Activated naive CD4-positive, alpha-beta T cell treated with anti-CD3 and anti-CD28 coated beads, Interleukin-2, amount 50 U/mL, for 24 hours (primary cell): ENCODE measurements around the gene TACC2.
"Not testable (repeated sequence)": the region's sequence is repeated elsewhere in the genome, so short reads cannot be mapped to it uniquely, and the experiment has no call there.

Source experiments
- H3K27ac Mint-ChIP-seq: one replicate; pipeline ENCODE4 v1.8.0; 2021; ENCODE audit warnings: mild to moderate bottlenecking, mixed read lengths
- H3K27me3 Mint-ChIP-seq: one replicate; pipeline ENCODE4 v1.8.0; 2021; ENCODE audit warnings: mixed read lengths
- H3K36me3 Mint-ChIP-seq: one replicate; pipeline ENCODE4 v1.8.0; 2021; ENCODE audit warnings: mixed read lengths
- H3K4me1 Mint-ChIP-seq: one replicate; pipeline ENCODE4 v1.8.0; 2021; ENCODE audit warnings: mixed read lengths
- H3K4me3 Mint-ChIP-seq: one replicate; pipeline ENCODE4 v1.8.0; 2021; ENCODE audit warnings: mild to moderate bottlenecking, mixed read lengths
- H3K9me3 Mint-ChIP-seq: one replicate; pipeline ENCODE4 v1.8.0; 2021; ENCODE audit warnings: mixed read lengths

TACC2 gene

DNA sequence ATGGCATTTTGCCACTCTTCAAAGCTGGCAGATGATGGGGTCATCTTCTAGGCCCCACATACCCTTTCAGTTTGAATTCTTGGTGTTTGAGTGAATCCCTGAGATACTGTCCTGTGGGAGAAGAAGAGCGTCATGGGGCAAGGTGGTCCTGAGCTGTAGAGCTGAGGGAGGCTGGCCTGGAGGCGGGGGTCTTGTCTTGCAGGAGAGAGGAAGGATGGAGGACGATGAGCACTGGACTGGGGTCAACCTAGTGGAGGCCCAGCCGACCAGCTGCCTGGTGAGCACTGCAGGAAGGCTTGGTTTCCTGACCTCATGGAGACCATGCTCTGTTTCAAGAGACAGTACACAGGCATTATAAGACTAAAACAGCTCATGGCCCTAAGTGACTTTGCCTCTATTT, 114.6 kb downstream of the TACC2 start:
- Mint-ChIP-seq H3K9me3 (no peaks in the 10 kb centered on the region), H3K27ac (no peak overlapping the region)

DNA sequence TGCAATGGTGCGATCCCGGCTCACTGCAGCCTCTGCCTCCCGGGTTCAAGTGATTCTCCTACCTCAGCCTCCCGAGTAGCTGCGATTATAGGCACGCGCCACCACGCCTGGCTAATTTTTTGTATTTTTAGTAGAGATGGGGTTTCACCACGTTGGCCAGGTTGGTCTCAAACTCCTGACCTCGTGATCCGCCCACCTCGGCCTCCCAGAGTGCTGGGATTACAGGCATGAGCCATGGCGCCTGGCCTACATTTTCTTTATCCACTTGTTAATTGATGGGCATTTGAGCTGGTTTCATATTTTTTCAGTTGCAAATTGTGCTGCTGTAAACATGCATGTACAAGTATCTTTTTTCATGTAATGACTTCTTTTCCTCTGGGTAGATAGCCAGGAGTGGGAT, 119.8 kb downstream of the TACC2 start:
- H3K4me1 Mint-ChIP-seq, H3K27ac Mint-ChIP-seq, H3K4me3 Mint-ChIP-seq, H3K9me3 Mint-ChIP-seq, H3K36me3 Mint-ChIP-seq: not testable (repeated sequence)
- H3K27me3 Mint-ChIP-seq, result peaks cover 11% of the 10 kb centered on the region

More for the DNA sequence above, 114.6 kb downstream of the TACC2 start:
- Mint-ChIP-seq H3K4me1 (no peaks in the 10 kb centered on the region), H3K27me3 (no peaks in the 10 kb centered on the region), H3K4me3 (no peak overlapping the region), H3K36me3 (no peaks in the 10 kb centered on the region)

DNA sequence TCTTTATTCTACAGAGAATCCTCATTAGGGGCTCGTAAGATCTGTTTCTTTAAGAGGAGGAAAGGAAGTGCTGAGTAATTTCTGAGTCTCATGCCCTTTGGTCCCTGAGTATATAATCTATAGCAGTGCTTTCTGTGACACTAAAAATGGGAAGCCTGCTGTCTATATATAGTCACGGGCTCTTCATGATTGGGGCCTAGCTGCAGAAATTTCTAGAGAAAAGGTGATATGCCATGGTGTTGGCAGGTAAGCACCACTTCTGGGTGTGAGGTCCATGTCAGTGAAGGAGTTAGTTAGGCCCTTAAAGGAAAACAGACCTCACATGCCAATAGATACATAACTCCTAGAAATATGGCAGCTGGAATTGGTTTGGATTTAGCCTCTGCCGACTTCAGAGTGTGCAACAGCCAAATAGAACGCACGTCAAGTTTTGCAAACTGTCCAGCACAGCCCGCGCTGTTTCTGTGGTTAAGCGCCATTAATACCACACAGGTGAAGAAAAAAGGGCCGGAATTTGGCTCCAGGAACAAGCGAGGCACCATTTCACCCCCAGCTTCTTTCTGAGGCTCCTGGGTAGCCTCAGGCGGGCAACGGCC, 123.2 kb downstream of the TACC2 start:
- no peak overlapping the region for H3K27ac Mint-ChIP-seq

DNA sequence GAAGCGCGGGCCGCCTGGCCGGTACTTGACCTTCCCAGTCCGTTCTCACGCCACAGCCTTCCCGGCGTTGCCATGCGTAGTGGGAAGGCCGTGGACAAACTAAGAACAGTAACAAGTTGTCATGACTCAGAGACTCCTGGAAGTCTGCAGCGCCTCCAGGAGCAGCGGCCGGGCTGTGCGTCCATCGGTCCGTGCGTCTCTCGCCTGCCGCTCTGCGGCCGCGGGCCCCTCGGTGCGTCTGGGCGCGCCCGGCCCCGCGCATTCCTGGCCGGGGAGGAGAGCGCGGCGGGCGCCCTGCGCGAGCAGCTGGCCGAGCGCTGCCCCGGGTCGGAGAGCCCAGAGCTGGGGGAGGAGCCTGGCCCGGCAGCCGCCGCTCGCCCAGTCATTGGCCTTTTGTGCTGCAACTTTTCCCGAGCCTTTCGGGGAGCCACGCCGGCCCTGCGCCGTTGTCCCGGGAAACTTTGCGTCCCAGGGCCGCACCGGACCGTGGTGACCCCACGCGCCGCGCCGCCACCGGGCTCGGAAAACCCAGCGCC, 123.7 kb downstream of the TACC2 start:
- H3K27me3 Mint-ChIP-seq, result peaks cover 27% of the 10 kb centered on the region
- no peaks in the 10 kb centered on the region for H3K9me3 Mint-ChIP-seq
- H3K4me1 Mint-ChIP-seq, result no peaks in the 10 kb centered on the region
- H3K36me3 Mint-ChIP-seq, result no peaks in the 10 kb centered on the region
- no peak overlapping the region for H3K4me3 Mint-ChIP-seq
- no peak overlapping the region for H3K27ac Mint-ChIP-seq

More for the DNA sequence above, 123.2 kb downstream of the TACC2 start:
- H3K9me3 Mint-ChIP-seq, result no peaks in the 10 kb centered on the region
- no peaks in the 10 kb centered on the region for H3K36me3 Mint-ChIP-seq
- no peak overlapping the region for H3K4me3 Mint-ChIP-seq
- no peaks in the 10 kb centered on the region for H3K4me1 Mint-ChIP-seq
- H3K27me3 Mint-ChIP-seq, result peaks cover 25% of the 10 kb centered on the region

DNA sequence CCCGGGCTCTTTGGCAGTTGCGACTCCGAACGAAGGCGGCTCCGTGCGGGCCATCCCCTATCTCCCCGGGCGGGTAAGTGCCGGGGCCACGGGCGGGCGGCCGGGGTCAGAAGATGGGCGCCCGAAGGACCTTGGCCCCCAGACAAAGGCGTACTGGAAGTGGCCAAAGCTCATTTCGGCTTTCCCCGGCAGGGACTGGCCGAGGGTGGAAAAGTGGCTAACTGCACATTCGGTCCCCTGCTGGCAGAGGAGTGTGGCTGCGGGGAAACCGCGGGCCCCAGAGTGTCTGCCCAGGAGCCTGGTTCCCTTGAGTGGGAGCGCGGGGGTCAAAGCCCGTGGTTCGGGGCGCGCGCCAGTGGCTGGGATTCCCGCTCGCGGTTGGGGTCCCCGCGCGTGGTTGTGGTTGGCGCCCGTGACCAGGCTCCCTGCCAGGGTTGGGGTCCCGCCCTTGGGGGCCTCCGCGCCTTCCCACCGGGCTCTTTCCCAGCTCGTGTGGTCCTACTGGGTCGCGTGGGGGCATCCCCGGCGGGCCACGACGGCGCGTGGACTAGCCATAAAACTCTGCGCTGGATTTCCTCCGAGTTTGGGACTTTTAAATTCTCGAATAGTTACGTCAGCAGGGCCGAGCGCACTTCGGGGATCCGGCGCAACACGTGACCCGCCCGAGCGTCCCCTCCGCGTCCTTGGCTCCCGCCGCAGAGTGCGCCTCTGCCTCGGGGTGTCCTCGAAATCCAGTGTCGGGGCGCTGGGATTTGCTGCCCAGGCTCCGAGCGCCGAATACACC, 124.4 kb downstream of the TACC2 start:
- H3K4me3 Mint-ChIP-seq, result no peak overlapping the region
- peaks cover 28% of the 10 kb centered on the region for H3K27me3 Mint-ChIP-seq
- H3K36me3 Mint-ChIP-seq, result no peaks in the 10 kb centered on the region
- no peak overlapping the region for H3K27ac Mint-ChIP-seq
- H3K4me1 Mint-ChIP-seq, result no peaks in the 10 kb centered on the region
- H3K9me3 Mint-ChIP-seq, result no peaks in the 10 kb centered on the region

DNA sequence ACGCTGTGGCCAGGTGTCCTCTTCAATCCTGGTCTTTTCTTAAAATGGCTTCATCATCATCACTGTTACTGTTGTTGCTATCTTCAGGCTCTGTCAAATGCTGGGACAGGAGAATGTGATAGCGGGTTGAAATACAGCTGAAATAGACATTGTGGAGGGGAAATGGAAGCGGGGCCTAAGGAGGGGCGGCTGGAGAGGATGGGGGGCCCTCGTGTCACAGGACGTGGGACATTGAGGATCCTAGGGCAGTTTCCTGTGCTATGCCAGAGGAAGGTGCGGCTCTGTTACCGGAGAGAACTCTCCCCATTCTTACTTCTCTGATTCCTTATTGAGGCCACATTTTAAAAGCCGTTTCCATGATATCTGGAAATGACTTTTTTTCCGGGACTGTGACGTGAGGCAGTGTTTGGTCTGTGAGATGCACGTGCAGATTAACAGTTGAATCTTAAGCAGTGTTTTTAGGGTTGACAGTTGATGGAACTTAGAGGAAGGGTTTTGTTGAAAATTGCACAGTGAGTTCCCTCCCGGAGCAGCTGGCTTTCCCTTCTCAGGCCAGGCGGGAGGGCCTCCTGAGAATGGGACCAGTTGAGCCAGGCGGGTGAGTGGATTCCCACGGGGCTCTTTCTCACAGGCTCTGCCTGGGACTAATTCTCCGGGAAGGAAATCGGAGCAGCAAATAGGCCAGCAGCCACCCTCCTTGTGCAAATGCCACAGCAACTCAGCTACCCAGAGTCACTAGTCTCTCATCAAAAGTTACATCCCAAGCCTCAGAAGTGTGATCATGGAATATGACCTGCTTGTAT, 125.2 kb downstream of the TACC2 start:
- peaks cover 28% of the 10 kb centered on the region for H3K27me3 Mint-ChIP-seq

DNA sequence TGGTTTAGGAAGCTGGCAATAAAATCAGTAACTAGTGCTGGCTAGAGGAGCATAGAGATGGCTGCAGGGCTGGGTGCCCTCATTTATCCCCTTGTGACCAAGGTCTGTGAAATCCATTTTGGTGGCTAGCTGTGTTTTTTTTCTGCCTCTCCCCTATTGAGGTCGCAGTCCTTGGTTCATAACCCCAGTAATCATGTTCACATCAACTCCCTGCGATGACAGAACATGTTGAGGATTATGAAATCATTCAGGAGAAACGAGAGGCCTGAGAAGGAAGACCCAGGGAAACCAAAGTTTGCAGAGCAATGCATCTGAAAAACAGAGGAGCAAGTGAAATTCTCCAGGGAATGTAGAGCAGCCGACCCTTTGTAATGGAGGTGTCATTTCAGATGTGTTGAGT, 126.9 kb downstream of the TACC2 start:
- Mint-ChIP-seq H3K27me3 (peaks cover 27% of the 10 kb centered on the region), H3K9me3 (no peaks in the 10 kb centered on the region), H3K36me3 (no peaks in the 10 kb centered on the region), H3K4me1 (no peaks in the 10 kb centered on the region), H3K4me3 (no peak overlapping the region), H3K27ac (no peak overlapping the region)

More for the DNA sequence above, 125.2 kb downstream of the TACC2 start:
- no peak overlapping the region for H3K4me3 Mint-ChIP-seq
- H3K4me1 Mint-ChIP-seq, result no peaks in the 10 kb centered on the region
- no peaks in the 10 kb centered on the region for H3K9me3 Mint-ChIP-seq
- H3K36me3 Mint-ChIP-seq, result no peaks in the 10 kb centered on the region
- H3K27ac Mint-ChIP-seq, result no peak overlapping the region

DNA sequence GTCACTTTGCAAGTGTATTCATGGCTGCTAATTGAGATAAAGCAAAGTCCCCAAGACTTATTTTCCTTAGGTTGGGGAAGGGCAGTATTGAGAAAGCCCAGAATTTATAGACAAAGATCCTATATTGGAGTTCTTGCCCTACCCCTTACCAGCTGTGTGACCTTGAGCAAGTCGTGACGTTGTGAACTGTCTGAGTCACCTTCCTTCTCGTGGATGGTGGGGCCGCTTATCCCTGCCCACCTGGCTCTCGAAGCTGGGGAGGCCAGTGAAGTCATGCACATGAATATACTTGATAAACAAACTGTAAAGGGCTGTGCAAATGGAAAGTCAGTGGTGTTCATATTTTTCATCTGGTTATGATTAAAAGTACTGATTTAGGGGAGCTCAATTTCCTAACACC, 127.4 kb downstream of the TACC2 start:
- no peak overlapping the region for H3K27ac Mint-ChIP-seq
- H3K27me3 Mint-ChIP-seq, result peaks cover 25% of the 10 kb centered on the region

DNA sequence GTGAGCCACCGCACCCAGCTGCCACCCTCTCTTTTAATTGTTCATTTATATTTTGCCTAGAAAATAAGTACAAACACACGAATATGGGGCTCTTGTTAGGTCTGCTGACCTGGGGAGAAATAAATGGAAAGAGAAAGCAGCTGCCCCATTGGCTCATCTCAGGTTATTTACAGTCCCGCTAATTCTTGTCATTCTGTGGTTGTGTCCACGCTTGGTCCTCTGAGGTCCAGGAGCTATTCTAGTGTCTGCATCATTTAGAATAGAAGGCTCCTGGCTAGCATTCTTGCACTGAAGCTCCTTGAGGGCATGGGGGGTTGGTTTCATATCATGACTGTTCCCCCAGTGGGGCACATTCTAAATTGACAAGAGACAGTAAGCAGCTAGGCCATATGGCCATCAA, 128.5 kb downstream of the TACC2 start:
- H3K4me3 Mint-ChIP-seq, result no peak overlapping the region
- H3K36me3 Mint-ChIP-seq, result no peaks in the 10 kb centered on the region
- no peaks in the 10 kb centered on the region for H3K4me1 Mint-ChIP-seq
- H3K9me3 Mint-ChIP-seq, result no peaks in the 10 kb centered on the region
- no peak overlapping the region for H3K27ac Mint-ChIP-seq
- H3K27me3 Mint-ChIP-seq, result peaks cover 17% of the 10 kb centered on the region

More for the DNA sequence above, 127.4 kb downstream of the TACC2 start:
- H3K36me3 Mint-ChIP-seq, result no peaks in the 10 kb centered on the region
- H3K4me3 Mint-ChIP-seq, result no peak overlapping the region
- no peaks in the 10 kb centered on the region for H3K4me1 Mint-ChIP-seq
- H3K9me3 Mint-ChIP-seq, result no peaks in the 10 kb centered on the region

DNA sequence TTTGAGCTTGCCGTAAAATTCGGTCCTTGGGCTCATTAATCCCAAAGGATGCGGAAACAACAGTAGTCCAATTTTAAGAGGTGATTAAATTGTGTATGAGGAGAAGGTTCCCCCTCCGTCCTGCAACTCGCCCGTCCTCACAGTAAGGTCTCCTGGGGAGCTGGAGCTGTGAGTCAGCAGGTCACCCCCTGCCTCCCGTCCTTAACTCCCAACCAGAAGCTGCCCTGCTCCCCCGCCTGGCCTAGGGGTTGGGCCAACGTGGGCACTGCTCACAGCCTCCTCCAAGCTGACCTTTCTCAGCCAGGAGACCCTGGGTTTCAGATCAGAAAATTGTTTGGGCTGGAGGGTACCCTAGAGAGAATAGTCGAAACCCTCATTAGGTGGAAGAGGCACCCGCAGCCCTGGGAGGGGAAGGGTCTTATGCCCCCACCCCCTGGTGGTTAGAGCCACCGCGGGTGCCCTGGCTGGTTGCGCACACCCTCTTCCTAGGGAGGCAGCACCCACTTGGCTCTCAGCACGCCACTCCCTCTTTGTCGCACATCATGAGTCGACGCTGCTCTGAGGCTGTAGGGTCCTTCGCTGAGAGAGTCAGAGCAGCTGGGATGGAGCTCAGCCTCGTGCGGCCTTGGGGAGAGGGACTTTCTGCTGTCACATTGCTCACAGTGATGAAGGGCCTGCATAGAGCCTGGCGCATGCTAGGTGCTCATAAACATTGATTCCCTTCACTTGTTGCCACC, 131.2 kb downstream of the TACC2 start:
- H3K36me3 Mint-ChIP-seq, result no peaks in the 10 kb centered on the region
- H3K4me1 Mint-ChIP-seq, result no peaks in the 10 kb centered on the region
- H3K9me3 Mint-ChIP-seq, result no peaks in the 10 kb centered on the region
- peaks cover 7% of the 10 kb centered on the region for H3K27me3 Mint-ChIP-seq
- no peak overlapping the region for H3K4me3 Mint-ChIP-seq
- no peak overlapping the region for H3K27ac Mint-ChIP-seq

DNA sequence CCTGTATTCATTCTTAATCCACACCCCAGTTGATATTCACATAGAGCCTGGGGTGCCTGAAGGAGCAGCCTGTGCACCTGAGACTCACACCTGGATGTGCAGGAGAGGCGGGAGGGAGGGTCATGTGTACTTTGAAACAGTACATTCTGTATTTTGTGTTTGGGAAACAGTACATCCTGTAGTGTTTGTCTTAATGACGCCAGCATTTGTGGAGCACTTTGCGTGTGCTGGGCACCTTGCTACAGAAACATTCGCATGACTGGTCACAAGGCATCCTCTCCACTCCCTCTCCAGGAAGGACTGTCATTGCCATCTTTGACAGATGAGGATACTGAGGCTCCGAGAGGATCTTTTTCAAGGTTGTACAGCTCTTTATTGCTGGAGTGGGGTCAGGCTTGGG, 132.1 kb downstream of the TACC2 start:
- Mint-ChIP-seq H3K27me3 (peaks cover 3% of the 10 kb centered on the region), H3K4me3 (no peak overlapping the region), H3K27ac (no peak overlapping the region), H3K4me1 (no peaks in the 10 kb centered on the region), H3K9me3 (no peaks in the 10 kb centered on the region), H3K36me3 (no peaks in the 10 kb centered on the region)

DNA sequence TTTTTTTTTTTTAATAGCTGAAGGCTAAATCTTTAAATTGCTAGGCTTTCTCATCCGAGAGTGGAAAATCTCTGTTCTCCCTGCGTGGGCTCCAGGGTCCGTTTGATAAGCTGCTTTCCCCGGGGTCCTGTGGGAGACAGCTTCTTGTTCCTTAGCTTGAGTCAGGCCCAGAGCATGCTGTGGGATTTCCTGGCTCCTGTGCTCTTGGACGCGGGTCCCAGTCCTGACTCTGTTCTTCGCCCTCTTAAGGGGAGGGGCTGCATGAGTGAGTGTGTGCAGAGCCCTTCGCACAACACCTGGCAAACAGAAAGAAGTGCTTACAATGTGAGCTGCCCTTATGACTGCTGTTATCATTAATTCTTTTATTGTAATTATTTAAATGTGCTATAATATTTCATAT, 133.5 kb downstream of the TACC2 start:
- Mint-ChIP-seq H3K9me3 (no peaks in the 10 kb centered on the region), H3K36me3 (no peaks in the 10 kb centered on the region), H3K4me1 (no peaks in the 10 kb centered on the region), H3K27me3 (peaks cover 2% of the 10 kb centered on the region), H3K27ac (no peak overlapping the region), H3K4me3 (no peak overlapping the region)

DNA sequence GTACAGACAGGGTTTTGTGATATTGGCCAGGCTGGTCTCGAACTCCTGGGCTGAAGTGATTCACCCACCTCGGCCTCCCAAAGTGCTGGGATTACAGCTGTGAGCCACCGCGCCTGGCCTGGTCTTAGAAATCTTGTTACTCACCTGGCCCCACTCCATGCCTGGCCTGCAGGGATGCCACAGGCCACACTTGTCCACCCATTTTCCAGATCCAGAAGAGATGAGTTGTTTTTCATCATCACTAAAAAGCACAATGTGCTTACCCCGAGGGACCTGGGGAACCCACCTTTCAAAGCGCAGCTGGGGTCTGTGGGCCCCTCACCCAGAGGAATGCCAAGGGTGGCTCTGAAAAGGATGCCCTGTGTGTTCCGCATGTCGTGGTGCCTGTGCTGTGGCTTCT, 134.2 kb downstream of the TACC2 start:
- Mint-ChIP-seq H3K4me1 (no peaks in the 10 kb centered on the region), H3K4me3 (no peak overlapping the region), H3K27me3 (no peaks in the 10 kb centered on the region), H3K27ac (no peak overlapping the region), H3K36me3 (no peaks in the 10 kb centered on the region), H3K9me3 (no peaks in the 10 kb centered on the region)

DNA sequence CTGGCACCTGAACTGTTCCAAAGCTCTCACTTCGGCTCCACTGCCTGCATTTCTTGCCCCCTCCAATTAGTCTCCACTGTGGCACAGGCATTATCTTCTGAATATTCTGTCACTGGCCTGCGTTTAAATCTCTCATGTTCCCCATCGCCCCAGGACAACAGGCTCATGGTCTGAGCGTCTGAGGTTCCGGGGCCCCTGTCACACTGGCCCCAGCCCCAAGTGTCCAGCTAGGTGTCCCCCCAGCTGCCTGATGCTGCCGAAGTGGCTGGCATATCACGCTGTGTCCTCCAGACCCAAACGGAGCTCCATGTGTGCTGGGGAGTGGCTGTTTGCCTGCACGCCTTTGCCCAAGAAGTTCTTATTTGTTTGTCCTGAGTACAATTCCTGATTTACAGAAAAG, 135.4 kb downstream of the TACC2 start:
- no peak overlapping the region for H3K27ac Mint-ChIP-seq
- H3K9me3 Mint-ChIP-seq, result no peaks in the 10 kb centered on the region
- no peaks in the 10 kb centered on the region for H3K4me1 Mint-ChIP-seq
- no peaks in the 10 kb centered on the region for H3K36me3 Mint-ChIP-seq
- no peak overlapping the region for H3K4me3 Mint-ChIP-seq
- H3K27me3 Mint-ChIP-seq, result no peaks in the 10 kb centered on the region

DNA sequence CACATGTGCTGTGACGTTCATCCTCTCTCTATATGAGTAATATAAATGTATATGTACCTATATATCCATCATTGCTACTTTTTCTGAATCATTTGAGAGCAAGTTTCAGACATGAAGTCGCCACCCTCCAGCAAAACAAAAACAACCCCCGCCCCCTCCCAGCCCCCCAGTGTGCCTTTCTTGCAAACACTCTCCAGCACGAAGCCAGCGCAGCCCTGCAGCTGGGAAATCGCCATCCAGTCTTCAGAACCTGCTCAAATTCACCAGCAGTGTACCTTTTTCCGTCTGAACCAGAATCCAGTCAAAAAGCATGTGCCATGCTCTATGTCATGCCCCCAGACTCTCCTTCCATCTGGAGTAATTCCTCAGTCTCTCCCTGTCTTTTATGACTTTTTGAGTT, 135.8 kb downstream of the TACC2 start:
- Mint-ChIP-seq H3K4me3 (no peak overlapping the region), H3K27me3 (no peaks in the 10 kb centered on the region), H3K27ac (no peak overlapping the region), H3K36me3 (no peaks in the 10 kb centered on the region), H3K4me1 (no peaks in the 10 kb centered on the region), H3K9me3 (no peaks in the 10 kb centered on the region)
